ENCODE results near the gene FEV.

DNA sequence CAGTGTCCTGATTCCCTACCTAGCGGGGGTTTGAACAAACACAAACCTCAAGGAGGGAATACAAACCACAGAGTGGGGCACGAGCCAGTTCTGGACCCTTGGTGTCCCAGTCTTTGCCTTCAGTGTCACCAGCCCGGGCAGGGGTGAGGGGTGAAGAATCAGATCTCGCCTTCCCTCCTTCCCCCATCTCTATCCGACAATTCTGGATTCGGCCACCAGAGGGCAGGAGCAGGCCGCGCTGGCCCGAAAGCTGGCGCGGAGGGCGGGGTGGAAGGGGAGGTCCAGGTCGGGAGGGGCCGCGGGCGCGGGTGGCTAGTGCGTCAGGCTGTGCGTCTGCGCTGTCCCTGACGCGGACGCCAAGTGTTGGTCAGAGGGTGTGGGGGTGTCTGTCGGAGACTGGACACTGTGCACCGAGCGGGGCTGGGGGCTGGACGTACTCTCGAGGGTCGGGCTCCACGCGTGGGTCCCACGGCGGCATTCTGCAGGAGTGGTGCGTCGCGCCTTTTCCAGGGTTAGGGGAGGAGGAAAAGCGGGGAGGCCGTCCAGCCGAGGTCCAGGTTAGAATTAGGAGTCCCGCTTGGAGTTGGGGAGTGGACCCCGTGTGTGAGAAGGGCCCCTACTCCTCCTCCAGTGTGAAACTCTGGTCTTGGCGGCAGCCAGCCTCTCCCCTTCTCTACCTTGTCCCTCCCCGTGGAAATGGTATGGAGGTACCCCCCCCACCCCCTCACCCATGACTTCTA, 11.2 kb upstream of the FEV start:
- TF ChIP-seq YY1 (IDR thresholded peaks at IDR 0.05; ENCODE audit: insufficient read depth, insufficient read length) (no peak), ZNF274 (IDR thresholded peaks at IDR 0.05; ENCODE audit: low read depth, low read length) (no peak)
